Body of pancreas (tissue), 4 donors: Measurements from ENCODE around the gene ADGRD1.

Experiments used
- CTCF ChIP-seq, 7 experiments: fragments of 450-650 bp in 4 of 7; fragments of 200-600 bp in 3 of 7; sonication (generic) in 3 of 7; IDR thresholded peaks; one replicate each; pipeline ENCODE4 v1.5.1; 2016 to 2019; ENCODE audit warnings: antibody characterized with exemption in 7 of 7
- POLR2A ChIP-seq, 3 donors: fragments of 450-650 bp; IDR thresholded peaks; one replicate each; pipeline ENCODE4 v1.6.1; 2016; ENCODE audit warnings: antibody characterized with exemption in 3 of 3, mild to moderate bottlenecking in 2 of 3

GRCh38 chr12:131003716-131004045, 50.0 kb downstream of the ADGRD1 start:
- TF ChIP-seq POLR2A (IDR thresholded peaks at IDR 0.05): no peak
- TF ChIP-seq CTCF (IDR thresholded peaks at IDR 0.05): no peak
